Ramos (cell line): ENCODE data around the gene PGAM1.
"Not testable (repeated sequence)": the region's sequence is repeated elsewhere in the genome, so short reads cannot be mapped to it uniquely, and the experiment has no call there.

Source experiments
- in situ Hi-C: fragments of 300-500 bp; cut with MboI; formaldehyde crosslinking; loops from one replicate; pipeline ENCODE4 v1.14.3; 2022; ENCODE audit warnings: low sequenced_read_pairs; ENCODE audit not compliant: unreplicated experiment

Gene PGAM1

DNA sequence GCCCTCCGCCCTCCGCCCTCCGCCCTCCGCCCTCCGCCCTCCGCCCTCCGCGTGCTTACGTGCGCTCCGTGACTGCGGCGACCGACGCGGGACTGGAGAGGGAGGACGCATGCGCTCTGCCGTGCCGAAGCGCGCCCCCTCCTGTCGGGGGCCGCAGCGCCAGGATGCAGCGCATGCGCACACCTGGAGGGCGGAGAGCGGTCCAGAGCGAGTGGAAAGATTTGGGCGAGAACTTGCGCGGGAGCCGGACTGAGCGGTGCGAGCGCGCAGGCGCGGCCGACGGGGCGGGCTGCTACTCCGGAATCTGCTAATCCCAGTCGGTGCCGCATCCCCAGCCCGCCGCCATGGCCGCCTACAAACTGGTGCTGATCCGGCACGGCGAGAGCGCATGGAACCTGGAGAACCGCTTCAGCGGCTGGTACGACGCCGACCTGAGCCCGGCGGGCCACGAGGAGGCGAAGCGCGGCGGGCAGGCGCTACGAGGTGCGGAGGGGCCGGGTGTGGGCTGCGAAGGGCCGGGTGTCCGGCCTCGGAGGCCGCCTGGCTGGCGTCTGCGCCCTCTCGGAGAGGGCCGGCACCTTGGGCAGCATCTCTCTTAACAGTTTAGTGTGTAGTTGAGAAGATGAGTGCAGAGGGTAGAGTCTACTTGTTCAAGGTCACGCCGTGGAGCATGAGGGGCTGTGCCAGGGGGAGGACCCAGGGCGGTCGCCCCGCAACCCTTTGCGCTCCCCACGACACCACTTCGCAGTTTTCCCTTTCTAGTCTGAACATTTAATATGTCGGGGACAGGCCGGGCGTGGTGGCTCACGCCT, at the start of gene PGAM1:
PGAM1 (plus strand) TSS at position 228 of the 812 bp plus-strand sequence; CDS start at position 345, 117 bp downstream.
- in situ Hi-C loops: no loop called here

DNA sequence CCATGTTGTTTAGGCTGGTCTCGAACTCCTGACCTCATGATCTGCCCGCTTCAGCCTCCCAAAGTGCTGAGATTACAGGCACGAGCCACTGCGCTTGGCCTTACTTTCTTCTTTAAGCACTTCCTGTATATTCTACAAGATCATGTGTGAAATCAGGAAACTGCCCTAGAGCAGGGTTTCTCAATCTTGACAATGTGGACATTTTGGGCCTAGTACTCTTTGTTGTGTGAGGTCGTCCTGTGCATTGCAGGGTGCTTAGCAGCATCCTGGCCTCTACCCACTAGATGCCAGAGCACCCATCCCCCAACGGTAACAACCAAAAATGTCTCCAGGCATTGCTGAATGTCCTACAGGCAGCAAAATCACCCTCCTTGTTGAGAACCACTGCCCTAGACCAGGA, 49.6 kb upstream of the PGAM1 start:
- in situ Hi-C loops: no loop called here

DNA sequence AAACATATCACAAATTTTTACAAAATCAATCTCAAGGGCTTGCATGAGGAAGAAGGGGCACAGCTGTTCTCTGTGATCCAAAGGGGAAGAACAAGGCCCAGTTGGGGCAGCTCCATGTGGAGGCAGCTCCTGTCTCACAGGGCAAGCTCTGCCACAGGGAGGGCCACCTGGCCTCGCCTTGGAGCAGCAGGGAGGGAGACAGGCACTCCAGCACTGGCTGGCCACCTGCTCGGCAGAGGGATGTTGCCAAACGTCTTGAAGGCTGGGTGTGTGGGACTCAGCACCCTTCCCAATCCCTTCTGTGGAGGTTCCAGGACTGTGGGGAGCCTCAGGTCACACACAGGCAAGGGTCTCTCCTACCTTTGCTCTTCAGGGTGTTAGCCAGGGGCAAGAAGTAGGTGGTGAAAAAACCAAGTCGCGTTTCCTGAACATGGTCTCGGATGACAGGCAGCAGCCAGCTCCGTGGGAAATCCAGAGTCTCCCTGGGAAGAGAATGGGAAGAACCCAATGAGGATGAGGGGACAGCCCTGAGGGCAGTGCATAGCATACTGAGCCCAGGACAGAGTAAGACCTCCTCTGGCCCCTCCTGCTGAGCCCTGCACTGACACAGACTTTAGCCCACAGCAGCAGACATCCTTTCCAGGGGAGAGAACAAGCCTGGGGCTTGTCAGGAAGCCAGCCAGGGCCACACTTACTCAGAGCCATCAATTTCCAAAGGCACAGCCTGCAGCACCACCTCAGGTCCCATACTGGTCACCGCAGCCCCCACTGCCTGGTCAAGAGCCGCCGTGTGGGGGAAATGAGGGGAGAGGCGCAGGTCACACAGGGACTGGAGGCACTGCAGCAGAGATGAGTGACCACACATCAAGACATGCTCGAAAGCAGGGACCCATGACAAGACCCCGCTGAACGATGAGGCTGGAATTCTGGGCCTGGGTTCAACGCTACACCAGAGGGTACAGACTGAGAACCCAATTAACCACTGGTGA, 46.8 kb upstream of the PGAM1 start:
- in situ Hi-C loops: no loop called here

DNA sequence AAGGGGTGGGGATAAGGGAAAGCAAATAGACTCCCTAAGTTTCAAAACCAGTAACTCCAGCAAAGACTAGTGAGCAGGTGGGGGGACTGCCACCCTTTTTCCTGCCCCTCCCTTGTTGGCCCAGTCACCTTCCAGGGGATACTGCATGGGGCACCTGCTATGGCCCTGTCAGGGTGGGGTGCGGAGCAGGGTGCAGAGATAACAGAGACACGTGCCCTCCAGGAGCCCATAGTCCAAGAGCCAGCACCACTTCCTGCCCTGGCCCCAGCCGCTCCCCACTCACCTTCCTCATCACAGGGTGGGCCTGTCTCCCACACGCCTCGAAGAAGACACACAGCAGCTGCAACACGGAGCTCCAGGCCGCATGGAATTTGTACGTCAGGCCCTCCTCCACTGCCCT, 45.5 kb upstream of the PGAM1 start:
- in situ Hi-C loops: no loop called here

DNA sequence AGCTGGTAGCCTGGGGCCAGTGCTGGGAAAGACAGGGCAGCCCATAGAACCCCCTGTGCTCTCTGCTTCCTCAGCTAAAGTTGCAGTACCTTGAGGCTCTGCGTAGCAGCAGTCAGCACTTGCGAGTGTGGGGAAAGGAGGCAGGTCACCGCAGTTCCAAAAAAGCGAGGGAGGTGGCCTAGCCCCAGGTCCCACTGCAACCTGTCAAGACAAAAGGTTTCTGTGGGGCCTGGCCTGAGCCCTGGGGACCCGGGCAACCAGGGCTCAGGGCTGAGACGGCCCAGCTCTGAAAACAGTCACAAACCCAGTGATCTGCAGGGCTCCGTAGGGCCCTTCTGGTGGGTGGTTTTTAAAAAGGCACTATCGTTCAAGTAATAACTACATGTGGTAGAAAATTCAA, 44.4 kb upstream of the PGAM1 start:
- in situ Hi-C loops: no loop called here

DNA sequence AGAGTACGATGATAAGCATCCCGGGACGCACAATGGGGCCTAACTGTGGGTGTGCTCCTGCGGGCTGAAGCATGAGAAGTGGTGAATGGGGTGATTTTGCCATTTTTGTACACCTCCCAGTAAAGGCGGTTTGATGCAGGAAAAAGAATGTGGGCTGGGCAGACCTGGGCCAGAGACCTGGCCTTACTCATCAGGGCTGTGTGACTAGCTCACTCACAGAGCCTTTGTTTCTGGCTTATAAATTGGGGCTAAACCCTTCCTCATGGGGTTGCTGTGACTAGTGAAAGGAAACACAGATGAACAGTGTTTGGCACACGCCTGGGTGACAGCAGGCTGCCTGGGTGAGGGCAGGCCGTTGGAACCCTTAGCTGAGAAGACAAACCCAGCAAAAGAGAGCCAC, 42.8 kb upstream of the PGAM1 start:
- in situ Hi-C loops: no loop called here

DNA sequence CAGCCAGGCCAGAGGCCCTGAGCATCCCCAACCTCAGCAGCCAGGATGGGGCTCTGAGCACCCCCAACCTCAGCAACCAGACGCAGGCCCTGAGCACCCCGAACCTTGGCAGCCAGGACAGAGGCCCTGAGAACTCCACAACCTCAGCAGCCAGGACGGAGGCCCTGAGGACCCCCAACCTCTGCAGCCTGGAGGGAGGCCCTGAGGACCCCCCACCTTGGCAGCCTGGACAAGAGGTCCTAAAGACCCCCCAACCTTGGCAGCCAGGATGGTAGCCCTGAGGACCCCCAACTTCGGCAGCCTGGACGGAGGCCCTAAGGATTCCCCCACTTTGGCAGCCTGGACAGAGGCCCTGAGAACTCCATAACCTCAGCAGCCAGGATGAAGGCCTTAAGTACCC, 41.8 kb upstream of the PGAM1 start:
- in situ Hi-C loops: no loop called here

DNA sequence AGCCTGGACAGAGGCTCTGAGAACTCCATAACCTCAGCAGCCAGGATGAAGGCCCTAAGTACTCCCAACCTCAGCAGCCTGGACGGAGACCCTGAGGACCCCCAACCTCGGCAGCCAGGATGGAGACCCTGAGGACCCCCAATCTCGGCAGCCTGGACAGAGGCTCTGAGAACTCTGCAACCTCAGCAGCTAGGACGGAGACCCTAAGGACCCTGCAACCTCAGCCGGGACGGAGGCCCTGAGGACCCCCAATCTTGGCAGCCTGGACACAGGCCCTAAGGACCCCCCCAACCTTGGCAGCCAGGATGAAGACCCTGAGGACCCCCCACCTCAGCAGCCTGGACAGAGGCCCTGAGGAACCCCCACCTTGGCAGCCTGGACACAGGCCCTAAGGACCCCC, 41.4 kb upstream of the PGAM1 start:
- in situ Hi-C loops: no loop called here

DNA sequence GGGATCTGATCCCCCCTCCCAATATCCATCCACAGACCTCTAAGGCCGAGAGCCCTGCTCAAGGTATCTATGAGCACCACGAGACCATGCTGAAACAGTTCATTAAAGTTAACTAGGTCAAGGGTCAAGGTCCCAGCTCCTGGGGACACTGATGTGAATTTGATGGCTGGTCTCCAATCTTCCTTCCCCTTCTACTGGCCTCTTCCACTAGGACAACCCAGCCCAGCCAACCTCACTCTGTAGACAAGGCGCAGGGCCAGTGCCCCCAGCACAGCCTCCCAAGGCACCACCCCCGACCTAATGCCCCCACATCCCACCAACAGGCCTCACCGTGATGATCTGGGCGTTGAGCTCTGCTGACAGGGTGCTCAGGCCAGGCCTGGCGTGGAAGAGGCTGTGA, 40.4 kb upstream of the PGAM1 start:
- in situ Hi-C loops: no loop called here

DNA sequence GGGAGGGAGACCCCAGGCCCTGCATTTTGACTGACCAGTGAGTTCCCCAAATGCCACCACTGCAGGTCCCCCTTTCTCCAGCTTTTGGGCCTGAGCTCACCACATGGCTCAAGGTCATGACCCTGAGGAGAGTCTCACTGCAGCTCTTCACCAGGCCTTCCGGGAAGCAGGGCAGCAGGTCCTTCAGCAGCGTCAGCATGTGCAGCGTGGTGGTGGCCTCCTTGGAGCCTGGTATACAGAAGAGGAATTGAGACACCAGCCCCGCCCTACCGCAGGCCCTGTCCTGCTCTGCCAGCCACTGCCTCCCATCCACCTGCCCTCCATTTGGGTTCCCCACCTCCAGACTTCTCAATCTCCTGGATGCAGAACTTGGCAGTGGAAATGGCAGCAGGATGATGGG, 37.8 kb upstream of the PGAM1 start:
- in situ Hi-C loops: no loop called here

DNA sequence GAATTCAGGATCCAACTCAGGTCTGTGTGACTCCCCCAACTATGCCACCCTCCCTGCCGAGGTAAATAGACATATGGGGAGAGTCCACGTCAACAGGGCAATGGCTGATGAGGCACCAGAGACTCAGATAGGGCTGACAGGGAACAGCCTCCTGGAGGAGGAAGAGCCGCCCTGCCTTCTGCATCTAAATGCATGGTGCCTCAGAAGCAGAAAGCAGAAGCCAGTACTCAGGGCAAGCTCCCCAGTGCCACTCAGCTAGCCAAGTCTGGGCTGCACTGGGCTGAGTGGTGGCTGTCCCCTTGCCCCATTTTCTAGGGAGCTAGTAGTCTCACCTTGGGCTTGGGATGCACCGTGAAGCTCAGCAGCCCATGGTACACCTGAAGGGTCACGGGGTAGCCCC, 35.9 kb upstream of the PGAM1 start:
- in situ Hi-C loops: no loop called here

DNA sequence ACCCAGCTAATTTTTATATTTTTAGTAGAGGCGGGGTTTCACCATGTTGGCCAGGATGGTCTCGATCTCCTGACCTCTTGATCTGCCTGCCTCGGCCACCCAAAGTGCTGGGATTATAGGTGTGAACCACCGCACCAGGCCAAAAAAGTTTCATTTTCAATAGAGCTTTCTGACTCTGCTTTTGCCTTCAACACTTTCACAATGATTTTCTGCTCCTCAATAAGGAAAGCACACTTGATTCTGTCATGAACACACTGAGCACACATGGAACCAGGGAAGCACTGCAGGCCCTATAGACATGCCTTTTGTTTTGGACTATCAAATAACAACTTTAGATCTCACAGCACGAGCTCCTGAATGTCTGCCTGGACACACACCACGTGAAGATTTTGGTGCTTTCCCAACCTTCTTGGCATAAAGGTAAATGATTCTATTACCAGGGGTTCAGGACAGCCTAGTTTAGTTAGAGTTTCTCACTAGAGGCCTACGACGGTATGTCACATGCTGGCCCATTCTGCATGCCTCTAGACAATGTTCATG, 32.9 kb upstream of the PGAM1 start:
- in situ Hi-C loops: no loop called here

DNA sequence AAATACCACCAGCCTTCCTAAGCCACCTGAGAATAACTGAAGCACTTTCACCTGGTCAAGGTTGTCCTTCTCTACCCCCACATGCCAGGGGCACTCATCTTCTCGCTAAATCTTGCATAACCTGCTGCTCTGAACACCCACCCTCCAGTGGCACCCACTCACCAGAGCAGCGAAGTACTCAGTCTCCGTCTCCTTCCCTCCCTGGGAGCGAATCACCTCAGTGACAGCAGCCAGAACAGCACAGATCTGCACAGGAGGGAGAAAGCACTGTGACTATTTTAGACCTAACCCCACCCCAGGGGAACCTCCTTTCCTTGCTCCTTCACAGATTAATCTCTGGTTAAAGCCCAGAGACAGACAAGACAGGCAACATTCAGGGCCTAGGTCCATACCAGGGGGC, 29.9 kb upstream of the PGAM1 start:
- in situ Hi-C loops: no loop called here

DNA sequence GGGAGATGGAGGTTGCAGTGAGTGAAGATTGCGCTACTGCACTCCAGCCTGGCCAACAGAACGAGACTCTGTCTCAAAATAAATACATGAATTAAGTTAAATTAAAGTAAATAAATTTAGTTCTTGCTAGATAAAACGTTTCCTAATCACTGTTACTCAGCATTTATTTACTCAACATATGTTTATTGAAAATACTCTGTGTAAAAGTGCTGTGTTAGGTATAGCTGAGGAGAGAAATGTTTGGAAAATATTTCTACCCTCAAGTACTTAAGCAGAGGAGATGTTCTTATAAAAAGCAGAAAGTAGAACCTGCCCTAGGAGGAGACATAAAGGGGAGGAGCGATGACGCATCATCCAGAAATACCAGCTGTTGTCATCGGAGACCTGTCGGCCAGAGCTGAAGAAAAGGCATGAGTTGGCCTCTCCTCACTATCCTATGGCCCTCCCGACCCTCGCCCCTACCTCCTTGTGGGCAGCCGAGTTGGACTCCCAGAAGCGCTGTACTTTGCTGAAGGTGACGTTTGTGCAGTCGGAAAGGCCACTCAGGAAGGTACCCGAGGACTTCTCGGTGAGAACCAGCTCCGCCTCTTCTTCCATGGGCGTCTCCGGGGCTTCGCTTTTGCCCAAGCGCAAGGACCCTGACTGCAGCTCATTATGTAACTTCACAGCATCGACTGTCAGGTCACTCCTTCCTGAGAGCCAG, 26.0 kb upstream of the PGAM1 start:
- in situ Hi-C loops: no loop called here

DNA sequence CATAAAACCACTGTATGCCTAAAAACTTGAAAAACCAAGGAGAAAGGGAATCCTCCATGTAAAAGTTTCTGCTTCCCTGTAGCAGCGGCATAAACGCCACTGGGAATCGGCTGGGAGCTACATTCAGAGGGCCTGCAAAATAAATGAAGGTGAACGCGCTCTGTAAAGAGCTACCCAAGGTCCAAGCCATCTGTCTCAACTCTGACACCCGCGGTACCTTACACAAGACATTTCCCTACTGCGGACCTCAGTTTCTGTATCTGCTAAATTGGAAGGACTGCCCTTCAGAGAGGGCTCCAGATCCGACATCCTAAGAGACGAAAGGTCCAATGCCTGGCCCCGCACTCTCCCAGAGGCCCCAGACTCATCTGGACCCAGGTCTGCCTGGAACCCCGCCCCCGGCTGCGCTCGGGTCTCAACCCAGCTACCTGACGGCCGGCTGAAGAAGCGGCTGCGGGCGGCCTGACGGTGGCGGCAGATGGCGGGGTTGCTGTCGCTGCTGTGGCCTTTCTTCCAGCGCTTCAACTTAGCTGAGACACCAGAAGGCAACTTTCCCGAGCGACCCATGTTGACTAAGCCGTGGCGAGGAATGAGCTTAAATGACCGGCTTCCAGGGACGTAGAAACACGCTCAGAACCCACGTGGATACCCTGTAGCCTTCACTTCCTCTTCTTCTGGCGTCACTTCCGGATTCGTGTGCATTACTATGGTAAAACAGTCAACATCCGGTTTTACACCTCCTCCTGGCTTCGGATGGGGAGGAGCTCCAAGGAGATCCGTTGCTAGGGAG, 25.1 kb upstream of the PGAM1 start, which contains the start of gene RRP12:
RRP12 (minus strand) TSS at position 676 of the 790 bp plus-strand sequence; CDS start at position 567, 109 bp downstream.
- in situ Hi-C loops: no loop called here

DNA sequence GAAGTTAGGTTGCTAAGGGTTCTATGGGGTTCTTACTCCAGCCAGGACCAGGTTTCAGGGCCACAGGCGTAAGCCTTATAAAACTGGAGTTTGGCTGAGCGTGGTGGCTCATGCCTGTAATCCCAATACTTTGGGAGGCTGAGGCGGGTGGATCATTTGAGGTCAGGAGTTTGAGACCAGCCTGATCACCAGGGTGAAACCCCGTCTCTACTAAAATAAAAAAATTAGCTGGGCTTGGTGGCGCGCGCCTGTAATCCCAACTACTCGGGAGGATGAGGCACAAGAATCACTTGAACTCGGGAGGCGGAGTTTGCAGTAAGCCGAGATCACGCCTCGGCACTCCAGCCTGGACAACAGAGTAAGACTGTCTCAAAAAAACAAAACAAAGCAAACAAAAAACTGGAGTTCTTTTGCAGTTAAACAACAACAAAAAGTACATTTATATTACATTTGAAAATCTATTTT, 24.5 kb upstream of the PGAM1 start:
- in situ Hi-C loops: no loop called here

DNA sequence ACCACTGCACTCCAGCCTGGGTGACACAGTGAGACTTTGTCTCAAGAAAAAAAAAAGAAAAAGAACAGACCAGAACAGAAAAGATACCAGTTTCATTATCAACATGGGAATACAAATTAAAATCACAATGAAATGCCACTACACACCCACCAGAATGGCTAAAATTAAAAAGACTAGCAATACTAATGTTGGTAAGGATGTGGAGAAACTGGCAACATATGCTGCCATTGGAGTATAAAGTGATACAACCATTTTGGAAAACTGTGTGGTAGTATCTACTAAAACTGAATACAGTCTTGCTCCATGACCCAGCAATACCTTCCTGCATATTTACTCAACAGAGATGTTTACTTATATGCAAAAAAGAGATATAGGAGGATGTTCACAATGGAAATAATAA, 21.9 kb upstream of the PGAM1 start:
- in situ Hi-C loops: no loop called here

DNA sequence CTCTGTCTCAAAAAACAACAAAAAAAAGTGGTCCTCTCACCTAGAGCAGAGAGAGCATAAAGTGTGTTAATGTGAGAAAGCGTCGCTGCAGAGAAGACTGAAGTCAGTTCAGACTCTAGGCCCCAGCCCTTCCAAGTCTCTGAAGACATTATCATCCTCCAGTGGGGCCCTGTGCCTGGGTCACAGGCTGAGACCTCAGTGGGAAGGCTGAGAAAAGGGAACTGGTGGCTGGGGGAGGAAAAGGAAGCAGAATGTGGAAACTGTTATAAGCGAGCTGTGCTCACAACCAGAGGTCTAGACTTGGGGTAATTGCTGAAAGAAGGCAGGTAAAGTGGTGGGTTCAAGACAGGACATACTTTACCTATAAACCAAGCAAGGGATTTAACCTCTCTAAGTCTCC, 19.9 kb upstream of the PGAM1 start:
- in situ Hi-C loops: no loop called here

DNA sequence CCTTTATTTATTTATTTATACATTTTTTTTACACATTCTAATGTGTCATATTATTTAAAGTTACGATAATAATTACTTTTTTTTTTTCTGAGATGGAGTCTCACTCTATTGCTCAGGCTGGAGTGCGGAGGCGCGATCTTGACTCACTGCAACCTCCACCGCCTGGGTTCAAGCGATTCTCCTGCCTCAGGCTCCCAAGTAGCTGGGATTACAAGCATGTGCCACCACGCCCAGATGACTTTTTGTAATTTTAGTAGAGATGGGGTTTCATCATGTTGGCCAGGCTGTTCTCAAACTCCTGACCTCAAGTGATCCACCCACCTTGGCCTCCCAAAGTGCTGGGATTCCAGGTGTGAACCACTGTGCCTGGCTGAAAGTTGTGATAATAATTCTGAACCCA, 19.5 kb upstream of the PGAM1 start:
- in situ Hi-C loops: not testable (repeated sequence)
